Measurements from ENCODE around the gene ATP1B1. TPM values are rescaled to one million over a fixed set of nuclear protein-coding genes. Genes with fewer than 3 reads are reported as not detected.

ATP1B1 gene
- total RNA-seq, 1 donor from 2014 or later: 76.4 TPM

GRCh38 chr1:169110689-169111447, 4.4 kb downstream of the ATP1B1 start:
- H3K9me3 Mint-ChIP-seq: no peaks in the 10 kb centered on the region
- no peaks in the 10 kb centered on the region for H3K27me3 Mint-ChIP-seq (ENCODE audit: low read depth)
- TF ChIP-seq, protein P1, sequence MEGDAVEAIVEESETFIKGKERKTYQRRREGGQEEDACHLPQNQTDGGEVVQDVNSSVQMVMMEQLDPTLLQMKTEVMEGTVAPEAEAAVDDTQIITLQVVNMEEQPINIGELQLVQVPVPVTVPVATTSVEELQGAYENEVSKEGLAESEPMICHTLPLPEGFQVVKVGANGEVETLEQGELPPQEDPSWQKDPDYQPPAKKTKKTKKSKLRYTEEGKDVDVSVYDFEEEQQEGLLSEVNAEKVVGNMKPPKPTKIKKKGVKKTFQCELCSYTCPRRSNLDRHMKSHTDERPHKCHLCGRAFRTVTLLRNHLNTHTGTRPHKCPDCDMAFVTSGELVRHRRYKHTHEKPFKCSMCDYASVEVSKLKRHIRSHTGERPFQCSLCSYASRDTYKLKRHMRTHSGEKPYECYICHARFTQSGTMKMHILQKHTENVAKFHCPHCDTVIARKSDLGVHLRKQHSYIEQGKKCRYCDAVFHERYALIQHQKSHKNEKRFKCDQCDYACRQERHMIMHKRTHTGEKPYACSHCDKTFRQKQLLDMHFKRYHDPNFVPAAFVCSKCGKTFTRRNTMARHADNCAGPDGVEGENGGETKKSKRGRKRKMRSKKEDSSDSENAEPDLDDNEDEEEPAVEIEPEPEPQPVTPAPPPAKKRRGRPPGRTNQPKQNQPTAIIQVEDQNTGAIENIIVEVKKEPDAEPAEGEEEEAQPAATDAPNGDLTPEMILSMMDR (IDR thresholded peaks at IDR 0.05; ENCODE audit: unreplicated experiment): no peak
- H3K36me3 Mint-ChIP-seq: peaks cover 12% of the 10 kb centered on the region
- peak overlapping the region; percentile 90 for H3K27ac Mint-ChIP-seq
- DNase-seq (ENCODE audit: low spot score in 2 of 2, unreplicated experiment in 2 of 2): no peak
- H3K4me1 Mint-ChIP-seq: peaks cover 67% of the 10 kb centered on the region
- H3K4me3 Mint-ChIP-seq: peak overlapping the region; percentile 84

- H3K4me1 Mint-ChIP-seq: peaks cover 73% of the 10 kb centered on the region
- TF ChIP-seq, protein P1 (IDR thresholded peaks at IDR 0.05; ENCODE audit: unreplicated experiment): no peak
- no peak overlapping the region for H3K4me3 Mint-ChIP-seq
- H3K27me3 Mint-ChIP-seq (ENCODE audit: low read depth): no peaks in the 10 kb centered on the region
- no peak for DNase-seq (ENCODE audit: low spot score in 2 of 2, unreplicated experiment in 2 of 2)
- peak overlapping the region; percentile 90 for H3K27ac Mint-ChIP-seq
- H3K36me3 Mint-ChIP-seq: peaks cover 12% of the 10 kb centered on the region
- H3K9me3 Mint-ChIP-seq: no peaks in the 10 kb centered on the region
Observed at GRCh38 chr1:169111472-169111871, 5.0 kb downstream of the ATP1B1 start.

DNA sequence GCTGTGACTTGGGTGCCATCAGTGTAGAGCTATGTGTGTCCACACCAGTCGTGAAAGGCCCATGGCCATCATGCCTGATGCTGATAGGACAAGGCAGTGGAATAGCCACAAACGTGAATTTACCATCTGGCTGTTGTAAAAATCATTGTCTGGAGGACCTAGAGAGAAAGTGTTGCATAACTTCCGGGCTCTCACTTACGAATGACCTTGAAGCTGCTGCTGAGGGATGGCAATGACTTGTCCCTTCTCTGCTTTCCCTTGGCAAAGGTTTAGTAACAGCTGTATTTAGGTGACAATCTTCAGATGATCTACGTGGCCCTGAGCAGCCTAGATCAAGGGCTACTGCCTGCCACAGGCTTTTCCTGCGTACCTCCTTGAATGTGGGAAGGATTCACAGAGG, 5.8 kb downstream of the ATP1B1 start:
- TF ChIP-seq, protein P1 (IDR thresholded peaks at IDR 0.05; ENCODE audit: unreplicated experiment): no peak
- peaks cover 12% of the 10 kb centered on the region for H3K36me3 Mint-ChIP-seq
- no peaks in the 10 kb centered on the region for H3K27me3 Mint-ChIP-seq (ENCODE audit: low read depth)
- H3K4me3 Mint-ChIP-seq: peak overlapping the region; percentile 35
- DNase-seq (ENCODE audit: low spot score in 2 of 2, unreplicated experiment in 2 of 2): no peak
- H3K27ac Mint-ChIP-seq: peak overlapping the region; percentile 82
- H3K4me1 Mint-ChIP-seq: peaks cover 78% of the 10 kb centered on the region
- no peaks in the 10 kb centered on the region for H3K9me3 Mint-ChIP-seq

GRCh38 chr1:169113613-169114119, 7.2 kb downstream of the ATP1B1 start:
- no peaks in the 10 kb centered on the region for H3K9me3 Mint-ChIP-seq
- H3K27ac Mint-ChIP-seq: peak overlapping the region; percentile 89
- peaks cover 74% of the 10 kb centered on the region for H3K4me1 Mint-ChIP-seq
- peaks cover 12% of the 10 kb centered on the region for H3K36me3 Mint-ChIP-seq
- DNase-seq (ENCODE audit: low spot score in 2 of 2, unreplicated experiment in 2 of 2): no peak
- H3K27me3 Mint-ChIP-seq (ENCODE audit: low read depth): no peaks in the 10 kb centered on the region
- no peak overlapping the region for H3K4me3 Mint-ChIP-seq
- TF ChIP-seq, protein P1 (IDR thresholded peaks at IDR 0.05; ENCODE audit: unreplicated experiment): no peak

- Mint-ChIP-seq H3K27ac (peak overlapping the region; percentile 94), H3K4me1 (peaks cover 70% of the 10 kb centered on the region), H3K4me3 (peak overlapping the region; percentile 36), H3K36me3 (peaks cover 12% of the 10 kb centered on the region), H3K9me3 (no peaks in the 10 kb centered on the region), H3K27me3 (ENCODE audit: low read depth) (no peaks in the 10 kb centered on the region)
- peak in 1 of 2 experiments; percentile 45 for DNase-seq (ENCODE audit: low spot score in 2 of 2, unreplicated experiment in 2 of 2)
- TF ChIP-seq, protein P1 (IDR thresholded peaks at IDR 0.05; ENCODE audit: unreplicated experiment): no peak
Observed at GRCh38 chr1:169115891-169116585, 9.5 kb downstream of the ATP1B1 start.
